Smooth muscle cell (in vitro differentiated cells): ENCODE measurements around the gene KDM4C. TPM values are rescaled to one million over a fixed set of nuclear protein-coding genes. Genes with fewer than 3 reads are reported as not detected.
A peak's percentile ranks its signal among the peaks of the same experiment; 100 is the strongest.
"Not testable (repeated sequence)": the region's sequence is repeated elsewhere in the genome, so short reads cannot be mapped to it uniquely, and the experiment has no call there.

Experiments used
- DNase-seq: peaks from one replicate; lab custom pipeline; 2025; ENCODE audit not compliant: unreplicated experiment; lab: John Stamatoyannopoulos, UW
- H2AFZ ChIP-seq: fragments of 200-600 bp; sonication (generic); 2 replicates; pipeline ENCODE4 v1.6.0; 2016; ENCODE audit warnings: antibody characterized with exemption, low read depth, mild to moderate bottlenecking
- H3F3A ChIP-seq: fragments of 200-600 bp; sonication (generic); 2 replicates; pipeline ENCODE4 v1.6.0; 2017; ENCODE audit warnings: antibody characterized with exemption, low read depth
- H3K27ac ChIP-seq: fragments of 200-600 bp; sonication (generic); 2 replicates; pipeline ENCODE4 v1.5.1; 2016; ENCODE audit warnings: low read depth, mild to moderate bottlenecking
- H3K27me3 ChIP-seq: fragments of 200-600 bp; sonication (generic); 2 replicates; pipeline ENCODE4 v1.6.1; 2016; ENCODE audit warnings: low read depth, mild to moderate bottlenecking
- H3K36me3 ChIP-seq: fragments of 200-600 bp; sonication (generic); 2 replicates; pipeline ENCODE4 v1.5.1; 2016; ENCODE audit warnings: low read depth
- H3K4me1 ChIP-seq: fragments of 200-600 bp; sonication (generic); 2 replicates; pipeline ENCODE4 v1.5.1; 2016; ENCODE audit warnings: low read depth
- H3K4me2 ChIP-seq: fragments of 200-600 bp; sonication (generic); 2 replicates; pipeline ENCODE4 v1.6.0; 2016; ENCODE audit warnings: mild to moderate bottlenecking
- H3K4me3 ChIP-seq: fragments of 200-600 bp; sonication (generic); 2 replicates; pipeline ENCODE4 v1.5.1; 2016; ENCODE audit warnings: mild to moderate bottlenecking
- H3K79me2 ChIP-seq: fragments of 200-600 bp; sonication (generic); 2 replicates; pipeline ENCODE4 v1.6.0; 2016; ENCODE audit warnings: low read depth, mild to moderate bottlenecking
- H3K9ac ChIP-seq: fragments of 200-600 bp; sonication (generic); 2 replicates; pipeline ENCODE4 v1.6.0; 2016; ENCODE audit warnings: low read depth
- H3K9me3 ChIP-seq: fragments of 200-600 bp; sonication (generic); replicated peaks from 2 replicates; pipeline ENCODE4 v1.5.1; 2016; ENCODE audit warnings: low read depth
- H4K20me1 ChIP-seq: fragments of 200-600 bp; sonication (generic); 2 replicates; pipeline ENCODE4 v1.6.0; 2016; ENCODE audit warnings: low read depth
- CTCF ChIP-seq: fragments of 200-600 bp; sonication (generic); IDR thresholded peaks from 2 replicates; pipeline ENCODE4 v1.5.1; 2017; ENCODE audit warnings: borderline replicate concordance, mild to moderate bottlenecking, antibody characterized with exemption; ENCODE audit not compliant: insufficient read depth, poor library complexity, severe bottlenecking
- WGBS: methylation state at CpG from one replicate; pipeline ENCODE4 v1.1.7; 2016; ENCODE audit warnings: low lambda C conversion rate; 5-methylcytosine and 5-hydroxymethylcytosine counted together
- polyA plus RNA-seq: library from polyadenylated mRNA; unstranded; fragments of >200 nt; fragmentation: Nextera tagmentation; extraction: Ambion mirVana; gene quantifications from 2 replicates; pipeline ENCODE4 v1.2.1, GENCODE V29; 2016
- total RNA-seq: library from RNA; depleted of rRNA; stranded (reverse); fragments of >200 nt; gene quantifications from 2 replicates; pipeline ENCODE4 v1.2.3, GENCODE V29; 2014

KDM4C gene
- total and polyA plus RNA-seq, 2 experiments from 2014 or later = 7.5 to 20.2 TPM

- DNase-seq = no peak
Measured at GRCh38 chr9:6712041-6712440, 45.7 kb upstream of the KDM4C start.

GRCh38 chr9:6714176-6714575 lies 43.6 kb upstream of the KDM4C start:
- no peak for DNase-seq
- Histone ChIP-seq H3K79me2 (no peaks in the 10 kb centered on the region), H4K20me1 (no peaks in the 10 kb centered on the region), H3K4me2 (no peak overlapping the region), H3K4me3 (no peak overlapping the region), H3K27me3 (no peaks in the 10 kb centered on the region), H2AFZ (no peak overlapping the region), H3K4me1 (no peaks in the 10 kb centered on the region), H3K9ac (no peak overlapping the region), H3F3A (no peaks in the 10 kb centered on the region), H3K9me3 (no peaks in the 10 kb centered on the region), H3K36me3 (no peaks in the 10 kb centered on the region), H3K27ac (no peak overlapping the region)
- no peak for TF ChIP-seq CTCF
- WGBS = 91% methylated on average over 2 of the region's 2 CpGs

More at GRCh38 chr9:6712041-6712440, 45.7 kb upstream of the KDM4C start:
- H2AFZ ChIP-seq = no peak overlapping the region
- H3K27me3 ChIP-seq = no peaks in the 10 kb centered on the region
- no peaks in the 10 kb centered on the region for H4K20me1 ChIP-seq
- no peaks in the 10 kb centered on the region for H3K79me2 ChIP-seq
- no peak overlapping the region for H3K27ac ChIP-seq
- H3K4me3 ChIP-seq = no peak overlapping the region
- no peaks in the 10 kb centered on the region for H3K9me3 ChIP-seq
- H3K4me2 ChIP-seq = no peak overlapping the region
- no peaks in the 10 kb centered on the region for H3K36me3 ChIP-seq
- no peaks in the 10 kb centered on the region for H3K4me1 ChIP-seq
- WGBS = 87% methylated on average over 3 of the region's 3 CpGs
- H3F3A ChIP-seq = no peaks in the 10 kb centered on the region
- no peak overlapping the region for H3K9ac ChIP-seq
- no peak for TF ChIP-seq CTCF

- H2AFZ ChIP-seq = peak overlapping the region; percentile 58
- H3K4me2 ChIP-seq = peak overlapping the region; percentile 61
- H3K79me2 ChIP-seq, H3K9ac ChIP-seq, H3F3A ChIP-seq, H3K9me3 ChIP-seq, H3K4me1 ChIP-seq, H3K27me3 ChIP-seq, H3K36me3 ChIP-seq, H4K20me1 ChIP-seq, DNase-seq, H3K27ac ChIP-seq: not testable (repeated sequence)
- 96% methylated on average over 28 of the region's 28 CpGs for WGBS
- H3K4me3 ChIP-seq = peak overlapping the region; percentile 32
Measured at GRCh38 chr9:6715153-6715754, 42.5 kb upstream of the KDM4C start.

- WGBS = 73% methylated on average over 58 of the region's 61 CpGs
- Histone ChIP-seq H3K4me3 (peak overlapping the region; percentile 32), H3F3A (no peaks in the 10 kb centered on the region), H2AFZ (peak overlapping the region; percentile 58), H3K9me3 (no peaks in the 10 kb centered on the region), H3K27me3 (no peaks in the 10 kb centered on the region), H3K36me3 (no peaks in the 10 kb centered on the region), H3K4me1 (no peaks in the 10 kb centered on the region), H4K20me1 (no peaks in the 10 kb centered on the region), H3K27ac (no peak overlapping the region), H3K79me2 (no peaks in the 10 kb centered on the region), H3K9ac (no peak overlapping the region), H3K4me2 (peak overlapping the region; percentile 61)
- no peak for TF ChIP-seq CTCF
- DNase-seq = no peak
Measured at GRCh38 chr9:6715755-6716643, 41.8 kb upstream of the KDM4C start.
